GM19468 (cell line): ENCODE measurements around the gene PHF21A.
"Not testable (repeated sequence)": the region's sequence is repeated elsewhere in the genome, so short reads cannot be mapped to it uniquely, and the experiment has no call there.

Experiments
- ATAC-seq: cut with Tn5 transposase; IDR thresholded peaks from one replicate; pipeline ENCODE4 v1.9.1; 2021; ENCODE audit warnings: mild to moderate bottlenecking, moderate library complexity, moderate number of reproducible peaks; ENCODE audit not compliant: unreplicated experiment; ENCODE audit errors: extremely low read depth

The PHF21A gene

GRCh38 chr11:46045811-46046210 lies 75.4 kb downstream of the PHF21A start:
- ATAC-seq, result no peak

GRCh38 chr11:46044601-46045000 lies 76.7 kb downstream of the PHF21A start:
- no peak for ATAC-seq

- ATAC-seq, result no peak
Measured at GRCh38 chr11:46039990-46040389, 81.3 kb downstream of the PHF21A start.

- no peak for ATAC-seq
Measured at GRCh38 chr11:46038529-46038928, 82.7 kb downstream of the PHF21A start.

- ATAC-seq, result no peak
Measured at GRCh38 chr11:46036969-46037368, 84.3 kb downstream of the PHF21A start.

- no peak for ATAC-seq
Measured at GRCh38 chr11:46036009-46036408, 85.2 kb downstream of the PHF21A start.

- ATAC-seq, result no peak
Measured at GRCh38 chr11:46034041-46034440, 87.2 kb downstream of the PHF21A start.

- ATAC-seq, result no peak
Measured at GRCh38 chr11:46026606-46027293, 94.5 kb downstream of the PHF21A start.

GRCh38 chr11:46020084-46020599 lies 101.1 kb downstream of the PHF21A start:
- no peak for ATAC-seq

- no peak for ATAC-seq
Measured at GRCh38 chr11:46018651-46019050, 102.6 kb downstream of the PHF21A start.

- ATAC-seq, result no peak
Measured at GRCh38 chr11:46017341-46017740, 103.9 kb downstream of the PHF21A start.

GRCh38 chr11:46015941-46016340 lies 105.3 kb downstream of the PHF21A start:
- no peak for ATAC-seq

- not testable (repeated sequence) for ATAC-seq
Measured at GRCh38 chr11:46014168-46014567, 107.1 kb downstream of the PHF21A start.

- ATAC-seq, result no peak
Measured at GRCh38 chr11:46012185-46012584, 109.1 kb downstream of the PHF21A start.

GRCh38 chr11:46010100-46010499 lies 111.2 kb downstream of the PHF21A start:
- ATAC-seq, result no peak

- ATAC-seq, result no peak
Measured at GRCh38 chr11:46009647-46010046, 111.6 kb downstream of the PHF21A start.

- no peak for ATAC-seq
Measured at GRCh38 chr11:46006418-46007070, 114.7 kb downstream of the PHF21A start.

GRCh38 chr11:46003572-46003971 lies 117.7 kb downstream of the PHF21A start:
- no peak for ATAC-seq

- no peak for ATAC-seq
Measured at GRCh38 chr11:46002189-46002588, 119.1 kb downstream of the PHF21A start.

GRCh38 chr11:46001448-46001914 lies 119.8 kb downstream of the PHF21A start:
- no peak for ATAC-seq

- ATAC-seq, result no peak
Measured at GRCh38 chr11:45997599-45997998, 123.7 kb downstream of the PHF21A start.

- ATAC-seq, result no peak
Measured at GRCh38 chr11:45995342-45995734, 125.9 kb downstream of the PHF21A start.
